Gastroesophageal sphincter (tissue), 3 donors: ENCODE measurements around the gene TNC.

Experiments used
- CTCF ChIP-seq, 4 experiments: fragments of 200-600 bp in 2 of 4; fragments of 450-650 bp in 2 of 4; sonication (generic) in 1 of 4; IDR thresholded peaks; one replicate each; pipeline ENCODE4 v1.5.1; 2017 to 2019; ENCODE audit warnings: antibody characterized with exemption in 4 of 4, mild to moderate bottlenecking in 2 of 4, moderate library complexity in 2 of 4
- EP300 ChIP-seq: sonication (generic); formaldehyde crosslinking; IDR thresholded peaks from one replicate; pipeline ENCODE4 v1.6.1; 2017; ENCODE audit warnings: antibody characterized with exemption, mild to moderate bottlenecking
- POLR2A ChIP-seq, 2 donors: fragments of 450-650 bp; IDR thresholded peaks; one replicate each; pipeline ENCODE4 v1.6.1; 2017; ENCODE audit warnings: antibody characterized with exemption in 2 of 2, mild to moderate bottlenecking in 2 of 2, moderate library complexity in 1 of 2

DNA sequence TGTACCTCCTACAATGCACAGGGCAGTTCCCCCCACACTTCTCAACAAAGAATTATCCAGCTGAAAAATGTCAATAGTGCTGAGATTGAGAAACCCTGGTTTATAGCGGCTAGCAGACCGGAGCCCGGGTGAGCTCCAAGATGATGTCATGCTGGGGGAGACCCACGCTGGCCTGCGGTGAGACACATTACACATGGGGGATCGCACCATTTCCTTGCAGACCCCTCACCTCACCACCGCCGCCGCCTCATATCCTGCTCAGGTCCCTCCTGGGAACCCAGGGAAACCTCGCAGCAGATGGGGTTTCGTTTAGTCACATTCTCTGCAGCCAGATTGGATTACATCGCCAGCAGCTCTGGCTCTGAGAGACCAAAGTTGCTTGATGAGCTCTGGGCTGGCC is 14.7 kb upstream of the TNC start:
- TF ChIP-seq CTCF (IDR thresholded peaks at IDR 0.05), result no peak
- no peak for TF ChIP-seq POLR2A (IDR thresholded peaks at IDR 0.05)
- TF ChIP-seq EP300, result no peak
